Measurements from ENCODE around the gene SLC37A1.
A peak's percentile ranks its signal among the peaks of the same experiment; 100 is the strongest.
"Not testable (repeated sequence)": the region's sequence is repeated elsewhere in the genome, so short reads cannot be mapped to it uniquely, and the experiment has no call there.

The SLC37A1 gene

DNA sequence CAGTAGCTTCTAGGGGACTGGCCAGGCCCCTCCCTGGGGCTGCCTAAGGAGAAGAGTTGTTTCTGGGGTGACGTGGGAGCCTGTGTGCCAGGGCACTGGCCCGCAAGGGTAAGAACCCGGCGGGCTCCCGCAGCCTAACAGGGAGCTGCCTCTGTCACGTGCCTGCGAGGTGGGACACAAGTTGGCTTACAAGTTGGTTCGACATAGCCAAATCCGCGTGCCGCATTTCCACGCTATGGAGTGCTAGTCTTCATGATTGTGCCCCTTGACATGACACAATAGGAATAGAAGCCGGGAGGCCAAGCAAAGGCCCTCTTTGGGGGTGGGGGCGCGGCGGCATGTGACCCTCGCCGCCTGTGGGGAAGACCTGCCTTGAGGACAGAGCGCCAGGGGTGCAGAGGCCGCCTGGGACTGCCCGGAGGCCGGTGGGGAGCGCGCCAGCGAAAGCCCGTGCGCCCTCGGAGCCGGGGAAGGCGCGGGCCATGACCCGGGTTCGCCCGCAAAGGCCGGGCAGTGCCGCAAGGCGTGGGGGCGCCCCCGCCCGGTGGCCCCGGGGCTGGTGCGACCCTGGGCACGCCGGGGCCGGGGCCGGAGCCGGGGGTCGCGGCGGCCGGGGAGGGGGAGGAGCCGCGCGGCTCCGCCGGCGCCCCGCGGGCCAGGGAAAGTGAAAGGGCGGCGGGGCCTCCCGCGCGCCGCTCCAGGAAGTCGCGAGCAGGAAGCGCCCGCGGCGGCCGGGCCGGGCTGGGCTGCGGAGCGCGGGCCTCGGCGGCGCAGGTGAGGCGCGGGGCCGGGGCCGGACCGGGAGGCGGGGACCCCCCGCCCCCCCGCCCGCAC, at the start of gene SLC37A1:
Gene SLC37A1, plus strand, starts transcription at position 702 of the 834 bp plus-strand sequence. CDS start 4,603 bp downstream, outside the sequence.
- no peak for DNase-seq

- DNase-seq, result no peak
Measured at GRCh38 chr21:42463861-42464515, 49.7 kb upstream of the SLC37A1 start.

- DNase-seq, result no peak
Measured at GRCh38 chr21:42465008-42465802, 48.4 kb upstream of the SLC37A1 start.

DNA sequence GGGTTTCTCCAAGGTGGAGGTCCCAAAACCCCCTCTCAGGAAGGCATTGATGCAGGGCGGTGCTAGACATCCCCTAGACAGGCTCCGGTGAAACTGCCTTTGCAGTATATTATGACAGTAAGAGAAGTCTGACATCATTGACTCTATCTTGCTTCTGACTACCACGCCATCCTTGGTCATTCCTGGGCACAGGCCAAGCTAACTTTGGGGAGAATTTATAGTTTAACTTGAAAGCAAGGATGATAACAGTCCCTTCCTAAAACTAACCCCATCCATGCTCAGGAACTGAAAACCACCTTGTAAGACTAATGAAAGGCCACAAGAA, 47.9 kb upstream of the SLC37A1 start:
- no peak for DNase-seq

GRCh38 chr21:42466700-42467099, 47.0 kb upstream of the SLC37A1 start:
- no peak for DNase-seq

- no peak for DNase-seq
Measured at GRCh38 chr21:42467140-42467983, 46.3 kb upstream of the SLC37A1 start.

GRCh38 chr21:42468491-42469131, 45.0 kb upstream of the SLC37A1 start:
- no peak for DNase-seq

DNA sequence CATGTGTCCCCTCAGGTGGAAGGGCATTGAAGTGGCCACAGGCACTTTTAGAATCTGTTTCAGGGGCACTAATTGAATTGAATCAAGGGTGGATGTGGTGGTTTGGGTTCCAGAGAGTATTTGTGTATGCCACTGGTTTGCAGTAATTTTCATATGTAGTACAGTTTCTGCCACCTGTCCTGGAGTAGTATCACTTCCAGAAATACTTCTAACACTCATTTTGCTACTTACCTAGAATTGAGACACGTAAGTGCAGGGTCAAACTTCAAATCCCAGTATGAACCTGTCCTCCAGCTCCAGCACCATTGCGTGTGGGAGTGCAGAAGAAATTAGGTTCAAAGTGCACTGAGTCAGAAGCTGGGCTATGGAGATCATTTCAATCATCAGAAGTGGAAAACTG, 44.4 kb upstream of the SLC37A1 start:
- no peak for DNase-seq

DNA sequence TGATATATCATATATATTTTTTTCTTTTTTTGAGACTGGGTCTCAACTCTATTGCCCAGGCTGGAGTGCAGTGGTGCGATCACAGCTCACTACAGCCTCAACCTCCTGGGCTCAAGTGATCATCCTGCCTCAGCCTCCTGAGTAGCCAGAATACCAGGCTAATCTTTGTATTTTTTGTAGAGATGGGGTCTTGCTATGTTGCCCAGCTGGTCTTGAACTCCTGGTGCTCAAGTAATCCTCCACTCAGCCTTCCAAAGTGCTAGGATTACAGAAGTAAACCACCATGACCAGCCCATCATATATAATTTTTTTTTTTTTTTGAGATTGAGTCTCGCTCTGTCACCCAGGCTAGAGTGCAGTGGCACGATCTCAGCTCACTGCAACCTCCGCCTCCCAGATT, 43.9 kb upstream of the SLC37A1 start:
- DNase-seq, result not testable (repeated sequence)

- DNase-seq, result no peak
Measured at GRCh38 chr21:42471206-42471605, 42.4 kb upstream of the SLC37A1 start.

- no peak for DNase-seq
Measured at GRCh38 chr21:42471716-42472330, 41.8 kb upstream of the SLC37A1 start.

GRCh38 chr21:42472521-42472920, 41.1 kb upstream of the SLC37A1 start:
- DNase-seq, result no peak

GRCh38 chr21:42473498-42474042, 40.1 kb upstream of the SLC37A1 start:
- DNase-seq, result no peak

DNA sequence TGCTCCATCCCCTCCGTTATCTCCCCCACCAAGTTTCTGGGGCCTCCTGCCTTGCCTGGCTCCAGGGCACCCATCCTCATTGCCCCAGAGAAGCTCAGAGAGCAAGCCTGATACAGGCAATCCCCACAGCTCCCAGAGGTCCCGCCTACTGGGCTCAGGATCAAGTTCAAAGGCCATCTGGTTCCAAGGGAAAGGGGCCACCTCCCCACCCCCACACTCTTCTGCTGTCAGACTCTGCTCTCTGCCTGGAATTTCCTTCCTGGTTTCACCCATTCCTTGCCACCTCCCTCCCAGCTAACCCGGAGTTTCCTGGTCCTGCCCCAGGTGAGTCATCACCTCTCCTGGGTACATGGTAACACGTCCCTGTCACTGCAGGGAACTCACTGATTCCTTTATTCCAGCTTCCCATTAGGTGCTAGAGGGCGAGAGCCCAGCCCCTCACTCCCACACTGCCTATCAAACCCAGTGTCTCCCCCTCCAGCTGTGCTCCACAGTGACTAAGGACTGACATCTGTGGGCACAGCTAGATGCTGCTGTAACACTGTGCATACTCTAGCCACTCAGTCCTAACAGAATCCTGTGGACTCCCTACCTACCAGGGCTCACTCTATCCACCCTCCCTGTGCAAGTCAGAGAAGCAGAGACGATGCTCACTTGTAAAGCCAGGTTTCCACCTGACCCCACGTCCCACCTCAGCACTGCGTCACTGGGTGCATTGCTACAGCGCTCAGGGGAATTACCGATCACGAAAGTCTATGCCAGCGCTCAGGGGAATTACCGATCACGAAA, 39.4 kb upstream of the SLC37A1 start:
- peak; percentile 59 for DNase-seq

DNA sequence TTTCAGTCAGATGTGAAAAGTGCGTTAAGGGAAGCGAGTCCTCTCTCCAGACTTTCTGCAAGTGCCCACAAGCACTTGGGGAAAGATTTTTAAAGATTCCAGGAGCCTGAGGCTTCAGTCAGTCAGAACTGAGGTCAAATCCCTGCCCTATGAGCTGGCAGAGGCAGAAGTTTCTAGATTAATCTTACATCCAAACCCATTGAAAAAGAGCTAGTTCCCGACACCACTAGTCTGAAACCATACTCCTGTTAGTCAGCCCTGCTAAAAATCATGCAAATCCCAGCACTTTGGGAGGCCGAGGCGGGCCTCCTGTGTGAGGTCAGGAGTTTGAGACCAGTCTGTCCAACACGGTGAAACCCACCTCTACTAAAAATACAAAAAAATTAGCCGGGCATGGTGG, 38.6 kb upstream of the SLC37A1 start:
- DNase-seq, result no peak

DNA sequence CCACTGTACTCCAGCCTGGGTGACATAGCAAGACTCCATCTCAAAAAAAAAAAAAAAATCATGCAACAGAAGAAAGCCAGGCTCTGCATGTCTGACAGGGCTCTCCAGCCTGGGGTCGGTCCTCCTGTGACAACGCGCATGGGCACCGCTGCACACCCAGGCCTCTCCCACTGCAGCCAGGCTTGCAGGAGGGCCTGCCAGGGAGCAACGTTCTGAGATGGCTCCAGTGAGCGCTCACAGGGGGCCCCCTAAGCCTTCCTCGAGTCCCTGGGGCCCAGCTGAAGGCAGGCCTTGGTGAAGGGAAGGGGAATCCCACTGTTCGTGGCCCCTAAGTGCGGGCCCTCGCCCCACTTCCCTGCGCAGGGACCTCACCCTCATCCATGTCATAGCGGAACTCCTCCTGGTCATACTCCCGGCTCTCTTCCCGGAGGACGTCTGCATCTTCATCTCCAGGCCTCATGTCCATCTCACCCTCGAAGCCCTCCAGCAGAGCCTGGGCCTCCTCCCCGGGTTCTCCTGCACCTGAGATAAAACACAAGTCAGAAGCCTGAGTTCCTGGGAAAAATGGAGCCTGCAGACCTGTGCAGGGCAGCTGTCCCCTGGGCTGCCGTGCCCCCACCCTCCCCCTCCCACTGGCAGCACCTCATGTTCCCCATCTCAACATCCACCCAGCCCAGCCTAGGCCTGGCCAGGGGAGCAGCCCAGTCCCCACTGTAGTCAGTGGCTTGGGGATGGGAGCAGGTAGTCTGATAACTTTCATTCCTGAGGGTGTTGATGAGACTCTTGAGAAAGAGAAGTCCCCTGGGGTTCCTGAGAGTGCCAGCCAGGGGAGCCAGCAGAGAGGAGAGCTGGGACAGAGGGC, 37.9 kb upstream of the SLC37A1 start:
- DNase-seq, result no peak

- no peak for DNase-seq
Measured at GRCh38 chr21:42476388-42477331, 37.0 kb upstream of the SLC37A1 start.

DNA sequence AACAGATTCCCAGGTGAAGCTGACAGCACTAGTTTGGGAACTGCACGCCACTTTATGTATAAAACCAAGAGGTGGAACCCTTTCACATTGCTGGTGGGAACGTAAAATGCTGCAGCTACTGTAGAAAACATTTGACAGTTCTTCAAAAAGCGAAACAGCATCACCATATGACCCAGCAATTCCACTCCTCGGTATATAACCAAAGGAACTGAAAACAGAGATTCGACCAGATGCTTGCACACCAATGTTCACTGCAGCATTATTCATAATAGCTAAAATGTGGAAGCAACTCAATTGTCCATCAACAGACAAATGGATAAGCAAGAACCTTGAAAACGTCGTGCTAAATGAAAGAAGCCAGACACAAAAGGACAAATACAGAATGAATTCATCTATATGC, 35.1 kb upstream of the SLC37A1 start:
- DNase-seq, result no peak
